GM23248 (cell line): ENCODE results near the gene FN3KRP. TPM values are rescaled to one million over a fixed set of nuclear protein-coding genes. Genes with fewer than 3 reads are reported as not detected.
A peak's percentile ranks its signal among the peaks of the same experiment; 100 is the strongest.
"Not testable (repeated sequence)": the region's sequence is repeated elsewhere in the genome, so short reads cannot be mapped to it uniquely, and the experiment has no call there.

ENCODE experiments used
- DNase-seq: peaks from one replicate; pipeline ENCODE4 v3.0.0-alpha.2; 2015
- H2AFZ ChIP-seq: fragments of 200-600 bp; sonication (generic); 2 replicates; pipeline ENCODE4 v1.6.1; 2016; ENCODE audit warnings: antibody characterized with exemption
- H3F3A ChIP-seq: fragments of 200-600 bp; sonication (generic); 2 replicates; pipeline ENCODE4 v1.6.1; 2016; ENCODE audit warnings: mild to moderate bottlenecking, antibody characterized with exemption, mixed run types; ENCODE audit not compliant: insufficient read depth
- H3K27ac ChIP-seq: fragments of 200-600 bp; sonication (generic); 2 replicates; pipeline ENCODE4 v1.5.1; 2016; ENCODE audit warnings: mild to moderate bottlenecking
- H3K27me3 ChIP-seq: fragments of 200-600 bp; sonication (generic); replicated peaks from 2 replicates; pipeline ENCODE4 v1.6.1; 2016; ENCODE audit warnings: mild to moderate bottlenecking; ENCODE audit not compliant: insufficient read depth
- H3K36me3 ChIP-seq: fragments of 200-600 bp; sonication (generic); 2 replicates; pipeline ENCODE4 v1.6.1; 2016; ENCODE audit warnings: low read depth, mild to moderate bottlenecking
- H3K4me1 ChIP-seq: fragments of 200-600 bp; sonication (generic); 2 replicates; pipeline ENCODE4 v1.6.1; 2016; ENCODE audit warnings: mild to moderate bottlenecking; ENCODE audit not compliant: insufficient read depth
- H3K4me2 ChIP-seq: fragments of 200-600 bp; sonication (generic); one replicate; pipeline ENCODE4 v1.6.1; 2016; ENCODE audit warnings: mild to moderate bottlenecking; ENCODE audit not compliant: unreplicated experiment
- H3K4me3 ChIP-seq: fragments of 200-600 bp; sonication (generic); 2 replicates; pipeline ENCODE4 v1.5.1; 2016; ENCODE audit warnings: mild to moderate bottlenecking
- H3K79me2 ChIP-seq: fragments of 200-600 bp; sonication (generic); 2 replicates; pipeline ENCODE4 v1.6.1; 2016; ENCODE audit warnings: mild to moderate bottlenecking; ENCODE audit not compliant: insufficient read depth
- H3K9ac ChIP-seq: fragments of 200-600 bp; sonication (generic); 2 replicates; pipeline ENCODE4 v1.6.1; 2016; ENCODE audit warnings: mild to moderate bottlenecking
- H3K9me2 ChIP-seq: fragments of 200-600 bp; sonication (generic); 2 replicates; pipeline ENCODE4 v1.6.1; 2016; ENCODE audit warnings: mixed run types, mild to moderate bottlenecking, moderate library complexity; ENCODE audit not compliant: insufficient read depth
- H3K9me3 ChIP-seq: fragments of 200-600 bp; sonication (generic); one replicate; pipeline ENCODE4 v1.6.1; 2017; ENCODE audit warnings: low read depth
- H4K20me1 ChIP-seq: fragments of 200-600 bp; sonication (generic); 2 replicates; pipeline ENCODE4 v1.6.0; 2016; ENCODE audit not compliant: insufficient read depth
- EZH2 ChIP-seq: fragments of 200-600 bp; sonication (generic); IDR thresholded peaks from 2 replicates; pipeline ENCODE4 v1.6.1; 2018; ENCODE audit warnings: antibody characterized with exemption, mild to moderate bottlenecking; ENCODE audit not compliant: insufficient read depth, poor library complexity, severe bottlenecking
- EZH2phosphoT487 ChIP-seq: fragments of 200-600 bp; sonication (generic); IDR thresholded peaks from 2 replicates; pipeline ENCODE4 v1.6.1; 2018; ENCODE audit warnings: antibody characterized with exemption, moderate library complexity, mild to moderate bottlenecking, low read depth; ENCODE audit not compliant: insufficient read depth
- WGBS, 2 experiments: methylation state at CpG; one replicate each; pipeline ENCODE4 v1.1.6; 2015 to 2017; ENCODE audit warnings: low lambda C conversion rate in 2 of 2, low coverage in 1 of 2; ENCODE audit errors: missing lambda C conversion rate in 2 of 2; 5-methylcytosine and 5-hydroxymethylcytosine counted together
- in situ Hi-C: fragments of 300-500 bp; cut with MboI; formaldehyde crosslinking; loops from 2 replicates; pipeline ENCODE4 v1.15.0; 2020
- polyA plus RNA-seq: library from polyadenylated mRNA; unstranded; fragments of >200 nt; fragmentation: Nextera tagmentation; extraction: Ambion mirVana; gene quantifications from 2 replicates; pipeline ENCODE4 v1.2.1, GENCODE V29; 2016
- total RNA-seq: library from RNA; depleted of rRNA; stranded (reverse); fragments of >200 nt; shearing (Covaris generic); gene quantifications from 2 replicates; pipeline ENCODE4 v1.2.3, GENCODE V29; 2014

Gene FN3KRP
- total and polyA plus RNA-seq, 2 experiments from 2014 or later, result 33.8 to 45.2 TPM

- H3K9me2 ChIP-seq, result no peaks in the 10 kb centered on the region
- TF ChIP-seq EZH2phosphoT487 (no peak), EZH2 (no peak)
- no peaks in the 10 kb centered on the region for H3K9me3 ChIP-seq
- H3K27ac ChIP-seq, result no peak overlapping the region
- no peaks in the 10 kb centered on the region for H3K4me1 ChIP-seq
- H3K36me3 ChIP-seq, result peaks cover 6% of the 10 kb centered on the region; the same call in 1 of the 2 replicates
- H3K79me2 ChIP-seq, result no peaks in the 10 kb centered on the region
- no peaks in the 10 kb centered on the region for H4K20me1 ChIP-seq
- DNase-seq, result peak; percentile 68
- no peak overlapping the region for H3K9ac ChIP-seq
- H2AFZ ChIP-seq, result no peak overlapping the region
- no peak overlapping the region for H3K4me2 ChIP-seq
- 70 to 73% methylated on average over 26 of the region's 26 CpGs for WGBS, 2 experiments
- no peaks in the 10 kb centered on the region for H3K27me3 ChIP-seq
- in situ Hi-C loops, result no loop called here
- H3K4me3 ChIP-seq, result no peak overlapping the region
- H3F3A ChIP-seq, result no peaks in the 10 kb centered on the region
Measured at GRCh38 chr17:82737967-82738877, 21.7 kb downstream of the FN3KRP start.

GRCh38 chr17:82740906-82741759, 24.6 kb downstream of the FN3KRP start:
- Histone ChIP-seq H2AFZ (no peak overlapping the region), H3K9me2 (no peaks in the 10 kb centered on the region), H3F3A (no peaks in the 10 kb centered on the region), H3K36me3 (peaks cover 6% of the 10 kb centered on the region; the same call in 1 of the 2 replicates), H3K79me2 (no peaks in the 10 kb centered on the region), H3K27me3 (no peaks in the 10 kb centered on the region), H3K4me3 (no peak overlapping the region), H3K4me1 (no peaks in the 10 kb centered on the region), H3K9me3 (no peaks in the 10 kb centered on the region), H3K4me2 (no peak overlapping the region), H4K20me1 (no peaks in the 10 kb centered on the region), H3K9ac (no peak overlapping the region), H3K27ac (no peak overlapping the region)
- peak; percentile 12 for DNase-seq
- TF ChIP-seq EZH2 (no peak), EZH2phosphoT487 (no peak)
- 89% methylated on average over 10 of the region's 10 CpGs for WGBS, 2 experiments
- in situ Hi-C loops, result no loop called here

- H3K79me2 ChIP-seq, result no peaks in the 10 kb centered on the region
- no peak for DNase-seq
- no peak overlapping the region for H2AFZ ChIP-seq
- in situ Hi-C loops, result no loop called here
- H3F3A ChIP-seq, result no peaks in the 10 kb centered on the region
- no peak overlapping the region for H3K27ac ChIP-seq
- no peak overlapping the region for H3K4me2 ChIP-seq
- WGBS, 2 experiments, result 71 to 77% methylated on average over 15 to 16 of the region's 16 CpGs
- no peaks in the 10 kb centered on the region for H3K27me3 ChIP-seq
- H3K36me3 ChIP-seq, result peaks cover 6% of the 10 kb centered on the region; the same call in 1 of the 2 replicates
- H3K9ac ChIP-seq, result no peak overlapping the region
- no peaks in the 10 kb centered on the region for H3K9me3 ChIP-seq
- no peaks in the 10 kb centered on the region for H3K4me1 ChIP-seq
- no peaks in the 10 kb centered on the region for H3K9me2 ChIP-seq
- H4K20me1 ChIP-seq, result no peaks in the 10 kb centered on the region
- TF ChIP-seq EZH2 (no peak), EZH2phosphoT487 (no peak)
- no peak overlapping the region for H3K4me3 ChIP-seq
Measured at GRCh38 chr17:82743344-82744219, 27.1 kb downstream of the FN3KRP start.

- H2AFZ ChIP-seq, H3K4me1 ChIP-seq, H3K4me2 ChIP-seq, H3K9me3 ChIP-seq, H3K36me3 ChIP-seq, H3K9ac ChIP-seq, H3K4me3 ChIP-seq, in situ Hi-C loops, H3F3A ChIP-seq, DNase-seq, H3K27ac ChIP-seq, H3K27me3 ChIP-seq, H3K9me2 ChIP-seq, H4K20me1 ChIP-seq, H3K79me2 ChIP-seq: not testable (repeated sequence)
- 63 to 73% methylated on average over 7 of the region's 7 CpGs for WGBS, 2 experiments
Measured at GRCh38 chr17:82744736-82745135, 28.2 kb downstream of the FN3KRP start.
